ENCODE results near the gene PDE9A.
A peak's percentile ranks its signal among the peaks of the same experiment; 100 is the strongest.

Gene PDE9A

DNA sequence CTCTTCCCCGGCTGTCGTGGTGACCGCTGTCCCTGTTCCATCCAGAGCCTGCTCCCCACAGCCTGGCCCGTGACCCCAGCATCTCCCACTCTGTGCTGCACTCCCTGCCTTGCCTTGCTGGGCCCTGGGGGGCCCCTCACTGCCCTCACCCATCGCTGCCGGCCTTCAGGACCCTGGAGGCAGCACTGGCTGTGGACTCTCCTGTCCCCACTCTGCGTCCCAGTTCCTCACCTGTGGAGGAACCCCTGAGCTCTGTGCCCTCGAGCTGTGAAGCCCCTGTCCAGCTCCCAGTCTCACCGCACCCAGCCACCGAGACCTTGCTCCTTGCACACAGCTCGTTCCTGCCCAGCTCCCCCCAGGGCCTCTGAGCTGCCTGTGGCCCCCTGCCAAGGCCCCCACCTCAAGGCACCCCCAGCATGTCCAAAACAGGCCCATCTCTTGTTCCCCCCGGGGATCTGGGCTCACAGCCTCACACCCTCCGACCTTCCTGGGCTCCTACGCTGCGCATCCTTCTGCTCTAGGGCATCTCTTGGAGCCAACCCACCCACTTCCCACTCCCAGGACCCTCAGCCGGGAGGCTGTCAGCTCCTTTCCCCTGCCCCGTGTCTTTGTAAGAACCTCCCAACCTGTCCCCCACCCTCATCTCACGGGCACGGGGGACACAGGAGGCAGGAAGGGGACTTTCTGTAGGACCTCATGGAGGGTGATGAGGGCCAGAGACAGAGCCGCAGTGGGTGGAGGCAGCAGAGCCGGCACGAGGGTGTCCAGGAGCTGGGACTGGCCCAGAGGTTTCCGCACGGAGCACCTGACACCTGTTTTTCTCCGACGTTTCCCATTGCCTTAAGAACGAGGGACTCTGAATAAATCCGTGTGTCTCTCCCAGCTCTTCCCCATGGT, 116.6 kb downstream of the PDE9A start:
- no peak for DNase-seq (ENCODE audit: low read depth, low spot score)

DNA sequence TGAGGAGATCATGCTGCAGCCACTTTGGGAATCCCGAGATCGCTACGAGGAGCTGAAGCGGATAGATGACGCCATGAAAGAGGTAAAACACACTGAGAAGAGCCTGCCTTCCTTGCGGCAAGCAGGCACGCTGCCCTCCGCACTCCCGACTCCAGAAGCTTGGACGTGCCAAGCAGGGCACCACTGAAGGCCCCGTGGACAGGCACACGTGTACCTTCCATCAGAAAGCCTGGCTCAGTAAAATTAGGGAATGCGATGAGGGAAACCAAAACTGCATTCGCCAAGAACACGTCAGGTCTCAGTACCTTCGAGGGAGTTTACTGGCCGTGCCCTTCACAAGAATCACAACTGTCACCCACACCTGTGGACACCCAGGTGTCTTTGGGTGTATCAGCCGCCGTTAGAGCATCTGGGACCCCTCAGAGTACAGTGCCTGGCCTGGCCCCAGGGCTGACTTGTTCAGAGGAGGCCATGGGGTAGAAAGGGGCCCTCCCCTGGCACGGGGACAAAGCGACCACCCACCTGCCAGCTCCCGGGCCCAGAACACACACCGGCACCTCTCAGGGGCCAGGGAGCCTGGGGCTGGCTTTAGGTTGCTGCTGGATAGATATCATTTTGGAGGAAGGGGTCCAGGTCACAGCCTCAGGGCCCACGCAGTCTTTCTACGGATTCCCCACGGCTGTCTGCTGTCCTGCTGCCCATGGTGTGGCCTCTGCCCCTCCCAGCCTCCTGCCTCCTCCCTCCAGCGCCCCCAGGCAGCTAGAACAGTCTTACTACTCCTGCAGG, 117.5 kb downstream of the PDE9A start:
- DNase-seq (ENCODE audit: low read depth, low spot score): no peak

DNA sequence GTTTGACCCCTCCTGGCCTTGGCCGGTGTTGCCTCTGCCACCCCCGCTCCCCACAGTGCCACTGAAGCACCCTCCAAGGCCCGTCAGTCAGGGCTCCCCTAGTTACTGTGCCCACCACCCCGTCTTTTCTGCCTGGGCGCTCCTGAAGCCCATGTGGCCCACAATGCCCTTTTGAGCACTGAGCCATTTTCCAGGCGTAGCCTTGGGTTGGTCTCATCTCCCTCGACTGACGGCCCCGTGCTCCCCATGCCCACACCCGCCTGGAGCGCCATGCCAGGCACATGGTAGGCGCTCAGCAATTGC, 118.0 kb downstream of the PDE9A start:
- no peak for DNase-seq (ENCODE audit: low read depth, low spot score)

DNA sequence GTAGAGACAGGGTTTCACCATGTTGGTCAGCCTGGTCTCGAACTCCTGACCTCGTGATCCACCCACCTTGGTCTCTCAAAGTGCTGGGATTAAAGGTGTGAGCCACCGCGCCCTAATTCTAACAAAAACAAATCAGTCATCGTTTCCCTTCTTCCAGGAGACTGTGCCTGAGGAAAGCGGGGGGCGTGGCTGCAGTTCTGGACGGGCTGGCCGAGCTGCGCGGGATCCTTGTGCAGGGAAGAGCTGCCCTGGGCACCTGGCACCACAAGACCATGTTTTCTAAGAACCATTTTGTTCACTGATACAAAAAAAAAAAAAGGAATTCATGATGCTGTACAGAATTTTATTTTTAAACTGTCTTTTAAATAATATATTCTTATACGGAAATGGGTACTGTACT, 121.7 kb downstream of the PDE9A start:
- no peak for DNase-seq (ENCODE audit: low read depth, low spot score)

DNA sequence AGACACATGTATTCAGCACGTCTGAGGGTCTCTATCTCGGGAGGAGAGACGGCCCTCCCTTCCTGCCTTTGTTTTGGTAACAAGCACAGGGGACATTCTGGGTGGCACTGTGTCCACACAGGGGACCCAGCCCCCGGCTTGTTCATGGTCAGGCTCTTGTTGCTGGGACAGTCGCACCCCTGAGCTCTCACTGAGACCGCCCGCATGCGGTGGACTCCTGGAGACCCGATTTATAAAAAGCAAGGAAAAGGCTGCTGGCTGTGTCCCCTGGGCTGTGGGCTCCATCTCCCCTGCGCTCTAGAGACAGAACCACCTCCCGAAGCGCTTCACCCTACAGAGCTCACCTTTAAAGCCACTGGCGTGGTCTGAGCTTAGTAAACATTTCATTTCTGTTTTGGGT, 122.5 kb downstream of the PDE9A start:
- no peak for DNase-seq (ENCODE audit: low read depth, low spot score)

DNA sequence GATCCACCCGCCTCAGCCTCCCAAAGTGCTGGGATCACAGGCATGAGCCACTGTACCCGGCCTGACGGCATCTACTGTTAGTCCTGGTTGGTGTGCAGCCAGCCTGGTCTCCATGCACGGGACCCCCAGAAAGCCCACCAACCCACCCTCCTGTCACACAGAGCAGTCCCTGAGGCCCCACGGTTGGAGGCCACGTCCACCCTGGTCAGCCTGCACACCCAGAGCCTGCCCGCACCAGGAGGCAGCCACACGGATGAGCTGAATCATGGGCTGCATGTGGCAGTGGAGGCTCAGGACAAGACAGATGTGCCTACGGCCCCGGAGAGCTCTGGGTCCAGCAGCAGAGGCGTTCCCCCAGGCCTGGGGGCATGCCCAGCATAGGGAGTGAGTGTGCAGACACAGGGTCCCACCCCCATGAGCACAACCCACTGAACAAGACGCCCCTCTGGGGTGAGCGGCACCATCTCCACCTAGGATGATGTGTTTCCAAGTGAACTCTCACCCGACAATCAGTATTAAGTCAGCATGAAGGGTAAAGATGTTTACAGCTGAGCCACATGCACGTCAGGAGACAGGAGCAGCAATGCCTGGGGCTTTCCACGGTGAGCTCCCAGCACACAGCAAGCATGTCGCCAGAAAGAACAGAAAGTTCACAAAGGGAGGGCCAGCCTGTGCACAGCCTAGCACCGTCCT, 123.8 kb downstream of the PDE9A start:
- DNase-seq (ENCODE audit: low read depth, low spot score): no peak

DNA sequence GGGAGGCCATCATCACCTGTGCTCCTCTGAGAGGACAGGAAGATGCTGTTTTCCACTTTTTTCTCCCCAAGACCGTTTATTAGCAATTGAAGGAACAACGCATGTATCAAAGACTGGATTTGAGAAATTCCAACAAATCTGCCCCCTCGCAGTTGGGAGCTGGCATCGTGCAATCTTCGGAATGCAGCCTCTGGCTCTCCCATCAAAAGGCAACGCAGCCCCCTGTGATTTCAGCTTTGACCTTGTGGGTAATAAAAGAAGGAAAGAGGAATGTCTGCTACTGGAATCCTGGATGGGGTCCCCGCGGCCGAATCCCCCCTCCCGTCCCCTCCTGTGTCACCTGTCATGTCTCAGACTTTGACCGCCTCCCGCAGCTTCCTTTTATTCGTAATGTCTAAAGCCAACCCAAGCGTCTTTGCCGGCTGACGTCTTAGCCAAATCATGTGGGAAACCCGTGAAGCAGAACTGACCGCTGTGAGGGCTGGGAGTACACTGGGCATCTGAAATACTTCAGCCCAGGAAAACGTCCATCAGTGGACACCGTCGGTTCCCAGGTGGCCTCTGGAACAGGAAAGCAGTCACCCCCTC, 124.4 kb downstream of the PDE9A start:
- peak; percentile 67 for DNase-seq (ENCODE audit: low read depth, low spot score)

DNA sequence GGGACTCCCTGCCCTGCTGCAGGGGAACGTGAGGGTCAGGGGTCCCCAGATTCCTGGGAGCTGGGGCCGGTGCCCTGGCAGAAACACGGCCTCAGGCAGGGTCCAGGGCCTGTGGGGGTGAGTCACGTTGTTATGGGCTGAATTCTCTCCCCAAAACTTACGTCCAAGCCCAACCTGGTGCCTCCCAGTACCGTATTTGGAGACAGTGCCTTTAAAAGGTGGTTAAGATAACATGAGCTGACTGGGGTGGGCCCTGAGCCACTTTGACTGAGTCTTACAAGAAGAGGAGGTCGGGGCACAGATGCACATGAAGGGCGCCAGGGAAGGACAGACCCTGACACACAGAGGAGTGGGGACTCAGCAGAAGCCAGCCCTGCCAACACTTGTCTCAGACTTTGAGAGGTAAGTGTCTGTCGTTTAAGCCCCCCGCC, 126.0 kb downstream of the PDE9A start:
- peak; percentile 79 for DNase-seq (ENCODE audit: low read depth, low spot score)

DNA sequence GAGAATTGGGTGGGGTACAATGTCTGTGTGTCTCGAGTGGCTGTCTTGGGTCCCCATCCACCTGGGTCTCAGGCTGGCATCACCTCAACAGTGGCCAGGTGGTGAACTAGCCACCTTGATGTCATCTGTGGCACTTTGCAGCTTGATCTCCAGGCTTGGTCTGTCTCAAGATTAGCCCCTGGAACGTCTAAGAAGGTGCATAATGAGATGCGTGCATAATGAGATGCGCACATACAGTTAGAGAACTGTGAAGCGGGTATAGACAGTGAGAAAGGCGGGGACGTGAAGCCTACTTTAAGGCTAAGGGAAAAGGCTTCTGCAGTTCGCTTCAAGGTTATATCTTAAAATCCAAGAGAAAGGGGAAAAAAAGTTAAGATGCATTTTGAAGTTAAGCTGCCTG, 127.2 kb downstream of the PDE9A start:
- no peak for DNase-seq (ENCODE audit: low read depth, low spot score)

DNA sequence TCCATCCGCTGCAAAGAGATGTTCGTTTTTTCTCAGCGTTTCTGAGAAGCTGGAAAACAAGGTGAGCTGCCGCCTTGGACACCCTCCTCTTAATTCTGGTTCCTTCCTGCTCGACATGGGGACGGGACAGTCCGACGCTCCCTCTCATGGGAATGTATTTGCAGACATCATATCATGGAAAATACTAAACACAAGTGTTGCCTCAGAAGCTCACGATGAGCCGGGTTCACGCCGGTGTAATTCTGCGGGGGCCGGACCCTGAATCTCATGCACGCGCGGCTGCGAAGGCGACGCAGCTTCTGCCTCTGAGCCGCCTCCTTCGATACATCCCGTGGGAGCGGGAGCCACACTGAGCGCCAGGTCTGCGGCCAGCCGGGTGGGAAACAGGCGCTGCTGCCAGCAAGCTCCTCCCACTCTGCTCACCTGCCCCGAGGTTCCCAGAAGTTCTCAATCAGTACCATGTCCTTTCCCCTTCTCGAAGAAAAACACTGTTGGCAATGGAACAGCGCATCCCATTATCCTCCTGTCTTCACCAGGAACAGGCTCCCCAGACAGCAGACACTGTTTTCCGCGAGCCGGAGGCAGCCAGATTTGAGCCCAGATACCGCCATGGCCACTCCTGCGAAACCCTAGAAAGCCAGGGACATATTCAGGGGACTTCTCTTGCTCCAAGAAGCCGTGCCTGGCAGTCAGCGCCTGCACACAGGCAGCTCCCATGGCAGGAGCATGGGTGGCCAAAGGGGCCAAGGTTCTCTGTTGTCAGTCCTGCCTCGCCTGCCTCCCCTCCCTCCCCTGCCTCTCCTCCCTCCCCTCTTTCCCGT, 127.9 kb downstream of the PDE9A start:
- DNase-seq (ENCODE audit: low read depth, low spot score): peak; percentile 80

DNA sequence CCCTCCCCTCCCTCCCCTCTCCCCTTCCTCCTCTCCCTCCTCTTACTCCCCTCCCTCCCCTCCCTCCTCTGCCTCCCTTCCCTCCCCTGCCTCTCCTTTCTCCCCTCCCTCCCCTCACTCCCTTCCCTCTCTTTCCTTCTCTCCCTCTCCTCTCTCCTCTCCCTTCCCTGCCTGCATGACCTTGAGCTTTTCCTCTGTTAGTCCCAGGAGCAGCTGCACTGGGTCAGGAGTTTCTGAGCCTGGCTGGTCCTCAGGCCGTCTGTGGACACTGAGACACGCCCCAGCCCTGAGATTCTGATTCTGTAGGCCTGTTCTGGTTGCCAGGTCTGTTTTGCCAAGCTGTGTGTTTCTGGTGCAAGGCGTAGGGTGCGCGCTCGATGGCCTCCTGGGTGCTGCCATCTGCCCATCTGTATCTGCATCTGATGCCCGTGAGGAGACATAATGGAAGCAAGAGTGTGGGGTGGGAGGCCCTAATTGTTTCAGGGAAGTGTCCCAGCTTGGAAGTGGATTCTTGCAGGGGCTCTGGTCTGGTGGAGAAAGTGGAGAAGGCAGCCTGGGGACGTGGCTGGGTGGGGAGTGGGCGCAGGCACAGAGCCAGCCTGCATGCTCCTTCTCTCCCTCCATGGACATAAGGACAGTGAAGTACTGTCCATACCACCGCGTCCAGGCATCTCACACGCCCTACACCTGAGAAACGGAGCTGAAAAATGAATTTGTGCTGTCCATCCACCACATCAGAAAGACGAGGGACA, 128.7 kb downstream of the PDE9A start:
- no peak for DNase-seq (ENCODE audit: low read depth, low spot score)

DNA sequence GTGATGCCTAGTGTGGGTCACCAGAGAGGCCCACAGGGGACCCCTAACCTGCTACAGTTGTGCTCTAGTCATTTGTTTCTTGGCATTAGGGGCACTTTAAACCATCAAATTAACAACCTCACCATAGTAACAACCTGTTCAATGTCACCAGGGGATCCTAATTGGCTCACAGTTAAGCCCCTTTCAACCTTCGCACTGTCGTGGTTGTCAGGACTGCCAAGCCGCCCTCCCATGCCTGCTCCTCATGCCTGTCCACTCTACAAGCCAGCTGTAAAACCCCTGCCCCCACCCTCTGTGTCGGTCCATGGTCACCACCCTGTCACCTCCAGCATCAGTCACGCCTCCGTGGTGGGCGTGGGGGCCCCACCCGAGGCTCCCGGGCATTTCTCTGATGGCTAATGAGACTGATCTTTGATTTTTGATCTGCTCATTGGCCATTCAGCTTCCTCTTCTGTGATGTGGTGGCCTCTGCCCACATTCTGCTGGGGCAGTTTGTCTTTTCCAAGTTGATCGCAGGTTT, 129.4 kb downstream of the PDE9A start:
- no peak for DNase-seq (ENCODE audit: low read depth, low spot score)

DNA sequence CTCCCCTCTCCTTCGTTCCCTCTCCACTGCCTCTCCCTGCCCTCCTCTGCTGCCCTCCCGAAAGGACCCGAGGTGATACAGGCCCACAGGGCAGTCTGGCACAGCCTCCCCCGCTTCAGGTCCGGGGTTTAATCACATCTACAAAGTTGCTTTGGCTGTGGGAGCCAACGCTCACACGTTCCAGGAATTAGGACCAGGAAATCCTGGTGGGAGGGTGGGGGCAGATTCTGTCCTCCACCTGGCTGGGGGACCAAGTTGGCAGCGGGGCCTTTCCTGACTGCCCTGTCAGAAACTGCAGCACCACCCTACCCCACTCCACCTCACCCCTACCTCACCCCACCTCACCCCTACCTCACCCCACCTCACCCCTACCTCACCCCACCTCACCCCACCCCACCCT, 130.9 kb downstream of the PDE9A start:
- no peak for DNase-seq (ENCODE audit: low read depth, low spot score)

DNA sequence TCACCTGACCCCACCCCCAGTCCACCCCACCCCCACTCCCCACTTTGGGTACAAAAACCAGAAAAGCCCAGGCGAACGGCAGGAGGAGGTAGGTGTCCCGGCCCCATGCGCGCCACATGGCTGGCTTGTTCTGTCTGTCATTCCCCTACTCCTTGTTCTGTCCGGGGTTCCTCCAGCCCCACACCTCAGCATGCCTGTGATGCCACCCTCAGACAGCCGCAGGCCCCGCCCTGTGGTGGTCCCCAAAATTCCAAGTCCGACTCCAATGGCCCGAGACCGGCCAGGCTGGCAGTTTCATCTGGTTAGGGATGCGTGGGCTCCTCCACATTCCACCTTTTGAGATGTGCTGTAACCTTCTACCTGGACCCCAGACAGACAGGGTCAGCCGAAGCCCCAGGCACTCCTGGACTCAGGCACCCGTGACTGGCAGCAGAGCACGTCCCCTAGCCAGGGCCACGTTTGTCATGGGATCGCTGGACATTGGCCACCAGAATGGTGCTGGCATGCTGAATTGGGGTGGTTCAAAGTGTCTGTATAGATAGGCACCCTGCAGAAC, 131.6 kb downstream of the PDE9A start:
- no peak for DNase-seq (ENCODE audit: low read depth, low spot score)

DNA sequence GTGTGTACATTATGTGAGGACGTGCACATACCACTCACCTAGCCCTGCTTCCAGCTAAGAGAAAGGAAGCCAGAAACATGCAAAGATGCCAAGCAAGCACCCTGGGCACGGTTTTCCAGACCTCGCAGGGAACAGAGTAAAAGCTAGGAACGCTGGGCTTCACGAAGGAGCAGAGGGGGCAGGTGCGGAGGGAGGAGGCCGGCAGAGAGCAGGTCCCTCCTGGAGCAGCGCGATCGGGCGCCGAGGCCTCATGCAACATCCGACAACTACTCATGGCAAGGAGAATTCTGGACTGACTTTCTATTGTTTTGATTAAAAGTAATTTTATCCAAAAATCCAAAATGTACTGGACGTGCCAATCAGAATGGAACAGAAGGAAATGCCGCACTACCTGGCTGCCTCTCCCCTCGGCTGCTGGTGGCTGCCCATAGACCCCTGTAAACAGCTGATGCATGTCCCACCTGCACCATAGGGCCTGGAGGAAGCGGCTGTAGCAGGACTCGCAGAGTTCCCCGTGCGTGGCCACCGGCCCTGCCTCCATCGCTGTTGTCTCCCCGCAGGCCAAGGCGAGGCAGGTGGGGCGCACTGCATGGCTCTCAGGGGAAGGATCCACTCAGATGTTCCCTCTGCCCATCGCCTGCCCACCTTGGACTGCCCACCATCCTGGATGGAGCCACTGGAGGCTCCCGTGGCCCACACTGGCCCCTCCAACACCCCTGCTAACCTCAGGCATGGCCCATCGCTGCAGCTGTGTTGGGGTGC, 132.4 kb downstream of the PDE9A start:
- no peak for DNase-seq (ENCODE audit: low read depth, low spot score)

DNA sequence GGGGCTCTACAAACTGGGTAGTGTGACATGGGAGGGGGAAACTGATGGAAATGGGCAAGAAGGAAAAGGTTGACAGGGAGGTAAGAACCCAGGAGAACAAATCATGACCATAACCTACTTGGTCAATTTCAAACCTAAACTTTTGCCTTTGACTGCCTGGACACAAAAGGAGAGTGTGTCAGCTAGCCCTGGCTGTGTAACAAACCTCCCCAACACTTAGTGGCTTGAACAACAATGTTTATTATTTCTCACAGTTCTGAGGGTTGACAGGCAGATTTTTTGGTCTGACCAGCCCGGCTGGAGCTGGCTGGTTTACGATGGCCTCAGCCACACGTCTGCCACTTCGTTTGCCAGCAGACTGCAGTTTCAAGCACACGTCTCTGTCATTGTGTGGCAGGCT, 133.5 kb downstream of the PDE9A start:
- no peak for DNase-seq (ENCODE audit: low read depth, low spot score)

DNA sequence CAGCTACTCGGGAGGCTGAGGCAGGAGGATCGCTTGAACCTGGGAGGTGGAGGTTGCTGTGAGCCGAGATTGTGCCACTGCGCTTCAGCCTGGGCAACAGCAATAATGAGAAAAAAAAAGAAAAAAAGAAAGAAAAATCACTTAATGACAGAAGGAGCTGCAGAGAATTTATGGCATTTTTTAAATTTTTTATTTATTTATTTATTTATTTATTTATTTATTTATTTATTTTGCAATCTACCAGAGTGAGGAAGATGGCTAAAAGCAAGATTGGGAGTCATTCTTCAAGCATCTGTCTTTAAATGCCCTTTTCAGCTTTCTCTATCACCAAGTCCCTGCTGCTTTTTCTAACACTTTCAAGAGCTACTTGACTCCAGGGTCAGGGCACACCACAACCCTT, 134.2 kb downstream of the PDE9A start:
- DNase-seq (ENCODE audit: low read depth, low spot score): no peak

DNA sequence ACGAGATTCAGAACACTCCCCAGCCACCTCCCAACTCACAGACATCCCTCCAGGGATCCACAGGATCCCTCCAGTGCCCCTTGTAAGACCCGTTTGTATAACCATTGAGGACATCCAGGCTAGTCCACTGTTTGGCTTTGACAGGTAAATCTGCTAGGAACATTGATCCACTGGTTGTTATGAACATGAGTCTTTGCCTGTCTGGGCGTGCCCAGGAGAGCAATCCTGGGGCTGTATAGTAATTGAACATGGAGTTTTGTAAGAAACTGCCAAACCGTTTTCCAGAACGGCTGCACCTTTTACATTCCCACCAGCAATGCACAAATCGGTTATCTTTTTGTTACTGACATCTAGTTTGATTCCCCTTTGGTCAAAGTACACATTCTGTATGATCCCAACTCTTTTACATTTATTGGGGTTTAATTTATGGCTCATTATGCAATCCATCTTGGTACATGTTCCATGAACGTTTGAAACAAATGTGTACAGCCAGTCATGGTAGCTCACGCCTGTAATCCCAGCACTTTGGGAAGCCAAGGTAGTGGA, 137.2 kb downstream of the PDE9A start:
- no peak for DNase-seq (ENCODE audit: low read depth, low spot score)

DNA sequence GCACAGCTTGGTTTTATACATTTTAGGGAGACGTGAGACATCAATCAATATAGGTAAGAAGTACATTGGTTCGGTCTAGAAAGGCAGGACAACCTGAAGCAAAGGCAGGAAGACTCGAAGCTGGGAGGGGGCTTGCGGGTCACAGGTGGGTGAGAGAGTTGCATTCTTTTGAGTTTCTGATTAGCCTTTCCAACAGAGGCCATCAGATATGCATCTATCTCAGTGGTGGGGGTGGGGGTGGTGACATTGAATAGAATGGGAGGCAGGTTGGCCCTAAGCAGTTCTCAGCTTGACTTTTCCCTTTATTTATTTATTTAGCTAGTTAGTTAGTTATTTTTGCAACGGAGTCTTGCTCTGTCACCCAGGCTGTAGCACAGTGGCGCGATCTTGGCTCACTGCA, 140.4 kb downstream of the PDE9A start:
- peak; percentile 60 for DNase-seq (ENCODE audit: low read depth, low spot score)

Measured in ELF-1 (cell line).